ENCODE results near the gene AMTN. TPM values are rescaled to one million over a fixed set of nuclear protein-coding genes. Genes with fewer than 3 reads are reported as not detected.

AMTN gene
- total and polyA plus RNA-seq, 2 of the 8 experiments (the other 6 are each of a cell fraction or from before 2014, with no cell fraction given) = not detected

GRCh38 chr4:70471897-70472296 is 46.5 kb upstream of the AMTN start, which contains the start of gene MUC7:
MUC7 (plus strand) TSS chr4:70472197; CDS start chr4:70474022, 1,825 bp downstream.
- Histone ChIP-seq H3K79me1 (ENCODE audit: low read depth, low read length) (no peaks in the 10 kb centered on the region), H3K14ac (ENCODE audit: insufficient read length) (no peak within 1 kb of the TSS), H3K4me1 (replicated peaks in 1 of 4; ENCODE audit: control insufficient read depth in 3 of 4, insufficient read depth in 4 of 4, low read length in 3 of 4) (no peaks in the 10 kb centered on the region), H3K9ac (replicated peaks in 1 of 4; ENCODE audit: extremely low read depth in 1 of 4, low read depth in 3 of 4, low read length in 3 of 4) (no peak within 1 kb of the TSS), H3K79me2 (ENCODE audit: control insufficient read depth in 1 of 2, insufficient read depth in 2 of 2, low read length in 2 of 2) (no peaks in the 10 kb centered on the region), H2AFZ (ENCODE audit: low read length) (no peak within 1 kb of the TSS), H3K4me3 (ENCODE audit: extremely low read depth in 1 of 4, insufficient read depth in 2 of 4, low read depth in 3 of 4, low read length in 4 of 4) (no peak within 1 kb of the TSS), H4K91ac (replicated peaks; ENCODE audit: insufficient read length, low read length) (no peak within 1 kb of the TSS), H3K23me2 (ENCODE audit: low read depth, low read length) (no peaks in the 10 kb centered on the region), H2BK120ac (replicated peaks; ENCODE audit: low read depth, low read length) (no peak within 1 kb of the TSS), H2BK12ac (ENCODE audit: low read depth, low read length) (no peak within 1 kb of the TSS), H4K20me1 (replicated peaks in 1 of 2; ENCODE audit: control insufficient read depth in 1 of 2, insufficient read depth in 2 of 2, low read length in 2 of 2) (no peaks in the 10 kb centered on the region), H3K18ac (ENCODE audit: extremely low read depth, low read length) (no peak within 1 kb of the TSS), H3K4ac (replicated peaks; ENCODE audit: insufficient read length, low read depth, low read length) (no peak within 1 kb of the TSS), H3K9me3 (ENCODE audit: insufficient read depth in 2 of 2, low read depth in 1 of 2, low read length in 1 of 2) (no peaks in the 10 kb centered on the region), H3K27me3 (replicated peaks in 1 of 4; ENCODE audit: control insufficient read depth in 3 of 4, extremely low read depth in 1 of 4, insufficient read depth in 3 of 4, low read length in 3 of 4) (no peaks in the 10 kb centered on the region), H3K23ac (ENCODE audit: insufficient read length) (no peak within 1 kb of the TSS), H3K4me2 (ENCODE audit: insufficient read depth in 1 of 2, low read depth in 2 of 2, low read length in 2 of 2) (no peak within 1 kb of the TSS), H3K27ac (ENCODE audit: low read depth, low read length) (no peak within 1 kb of the TSS), H2BK5ac (ENCODE audit: low read depth, low read length) (no peak within 1 kb of the TSS), H4K5ac (ENCODE audit: insufficient read length, low read depth, low read length) (no peak within 1 kb of the TSS), H2AK5ac (ENCODE audit: low read depth, low read length) (no peak within 1 kb of the TSS), H4K8ac (ENCODE audit: extremely low read depth, insufficient read depth, low read length) (no peak within 1 kb of the TSS), H3K56ac (replicated peaks; ENCODE audit: insufficient read length, low read depth, low read length) (no peak within 1 kb of the TSS), H3K36me3 (ENCODE audit: control insufficient read depth in 2 of 4, insufficient read depth in 4 of 4, low read length in 3 of 4) (no peaks in the 10 kb centered on the region), H2BK15ac (ENCODE audit: low read length) (no peak within 1 kb of the TSS), H2BK20ac (ENCODE audit: low read length) (no peak within 1 kb of the TSS)
- ChIA-PET CTCF (ENCODE audit: partially characterized antibody) (no interaction called here), POLR2A (ENCODE audit: partially characterized antibody) (no interaction called here)
- DNase-seq (ENCODE audit: low read depth in 1 of 2, low spot score in 2 of 2) (no peak), FAIRE-seq (no peak)
- 97% methylated on average over 4 of the region's 4 CpGs; no CpG with 5 or more reads in 1 of the 2 experiments for WGBS, 2 experiments (ENCODE audit: extremely low coverage in 1 of 2, insufficient coverage in 1 of 2, insufficient read length in 1 of 2, insufficient replicate concordance in 2 of 2, low coverage in 1 of 2, low lambda C conversion rate in 2 of 2, missing lambda C conversion rate in 1 of 2)
- TF ChIP-seq SAP30 (IDR thresholded peaks at IDR 0.05; ENCODE audit: insufficient read depth, insufficient replicate concordance, low read length) = no peak
- no peak for TF ChIP-seq HDAC2 (IDR thresholded peaks at IDR 0.05; ENCODE audit: borderline replicate concordance in 1 of 2, low read depth in 2 of 2, low read length in 2 of 2)
- no peak for TF ChIP-seq TAF1 (IDR thresholded peaks at IDR 0.05; ENCODE audit: low read depth, low read length)
- no peak for TF ChIP-seq CEBPB (IDR thresholded peaks at IDR 0.05; ENCODE audit: low read depth, low read length)
- TF ChIP-seq TBP (IDR thresholded peaks at IDR 0.05; ENCODE audit: low read depth, low read length) = no peak
- TF ChIP-seq TAF7 (optimal IDR thresholded peaks at IDR 0.05; ENCODE audit: borderline replicate concordance, low read depth, low read length) = no peak
- TF ChIP-seq GTF2F1 (IDR thresholded peaks at IDR 0.05; ENCODE audit: borderline replicate concordance, low read depth, low read length) = no peak
- no peak for TF ChIP-seq EZH2 (IDR thresholded peaks at IDR 0.05; ENCODE audit: low read depth, low read length, severe bottlenecking)
- no peak for TF ChIP-seq SIRT6 (IDR thresholded peaks at IDR 0.05; ENCODE audit: low read length)
- no peak for TF ChIP-seq RNF2 (IDR thresholded peaks at IDR 0.05; ENCODE audit: borderline replicate concordance, low read depth, low read length, missing control alignments, poor library complexity, severe bottlenecking)
- no peak for TF ChIP-seq GABPA (IDR thresholded peaks at IDR 0.05; ENCODE audit: borderline replicate concordance, insufficient read depth, low read length)
- no peak for TF ChIP-seq JUND (IDR thresholded peaks at IDR 0.05; ENCODE audit: low read length)
- no peak for TF ChIP-seq TCF12 (IDR thresholded peaks at IDR 0.05; ENCODE audit: low read depth, low read length)
- TF ChIP-seq ASH2L (IDR thresholded peaks at IDR 0.05; ENCODE audit: low read length) = no peak
